SJSA1 (cell line): ENCODE measurements around the gene SLC22A17. TPM values are rescaled to one million over a fixed set of nuclear protein-coding genes. Genes with fewer than 3 reads are reported as not detected.
"Not testable (repeated sequence)": the region's sequence is repeated elsewhere in the genome, so short reads cannot be mapped to it uniquely, and the experiment has no call there.

Source experiments
- DNase-seq, 2 experiments: peaks; one replicate each; pipeline ENCODE4 v3.0.0-alpha.2; 2015 to 2020; ENCODE audit warnings: low spot score in 2 of 2, low read depth in 1 of 2
- H3K27ac ChIP-seq: fragments of 250-450 bp; sonication (Bioruptor Pico); 2 replicates; pipeline ENCODE4 v1.5.1; 2020; ENCODE audit warnings: mild to moderate bottlenecking, moderate library complexity
- H3K27me3 ChIP-seq: fragments of 250-450 bp; sonication (Bioruptor Pico); replicated peaks from 2 replicates; pipeline ENCODE4 v1.5.1; 2020; ENCODE audit warnings: mild to moderate bottlenecking, moderate library complexity
- H3K36me3 ChIP-seq: fragments of 250-450 bp; sonication (Bioruptor Pico); 2 replicates; pipeline ENCODE4 v1.5.1; 2020; ENCODE audit warnings: mild to moderate bottlenecking
- H3K4me1 ChIP-seq: fragments of 250-450 bp; sonication (Bioruptor Pico); replicated peaks from 2 replicates; pipeline ENCODE4 v1.6.1; 2021; ENCODE audit warnings: mild to moderate bottlenecking
- H3K4me3 ChIP-seq: fragments of 250-450 bp; sonication (Bioruptor Pico); 2 replicates; pipeline ENCODE4 v1.5.1; 2020; ENCODE audit warnings: mild to moderate bottlenecking
- H3K9me3 ChIP-seq: fragments of 250-450 bp; sonication (Bioruptor Pico); replicated peaks from 2 replicates; pipeline ENCODE4 v1.5.1; 2020; ENCODE audit warnings: mild to moderate bottlenecking
- total RNA-seq: library from RNA; depleted of rRNA; stranded (reverse); fragments of >200 nt; shearing (Covaris generic); gene quantifications from 2 replicates; pipeline ENCODE4 v1.2.3, GENCODE V29; 2014; rRNA removed

The SLC22A17 gene
- 1.7 and 3.2 TPM in 2 replicates for total RNA-seq

- Histone ChIP-seq H3K36me3 (no peaks in the 10 kb centered on the region), H3K4me1 (peaks cover 11% of the 10 kb centered on the region), H3K9me3 (no peaks in the 10 kb centered on the region), H3K4me3 (peak within 1 kb of the TSS; percentile 33), H3K27me3 (peaks cover 50% of the 10 kb centered on the region), H3K27ac (no peak within 1 kb of the TSS)
- peak; percentile 21 to 63 for DNase-seq
Measured at GRCh38 chr14:23352506-23353432, at the start of gene SLC22A17. Gene SLC22A17 (minus strand): TSS chr14:23352887.

GRCh38 chr14:23401291-23401690, 48.6 kb upstream of the SLC22A17 start:
- Histone ChIP-seq H3K9me3 (no peaks in the 10 kb centered on the region), H3K4me1 (no peaks in the 10 kb centered on the region), H3K27me3 (peaks cover 16% of the 10 kb centered on the region), H3K27ac (no peak overlapping the region), H3K36me3 (no peaks in the 10 kb centered on the region), H3K4me3 (no peak overlapping the region)
- DNase-seq = no peak

- not testable (repeated sequence) for H3K36me3 ChIP-seq, DNase-seq
Measured at GRCh38 chr14:23400496-23401149, 47.9 kb upstream of the SLC22A17 start.

GRCh38 chr14:23399591-23399990, 46.9 kb upstream of the SLC22A17 start:
- Histone ChIP-seq H3K27ac (no peak overlapping the region), H3K4me3 (no peak overlapping the region), H3K4me1 (no peaks in the 10 kb centered on the region), H3K36me3 (no peaks in the 10 kb centered on the region), H3K27me3 (peaks cover 20% of the 10 kb centered on the region), H3K9me3 (no peaks in the 10 kb centered on the region)
- DNase-seq = no peak

More at GRCh38 chr14:23400496-23401149, 47.9 kb upstream of the SLC22A17 start:
- H3K9me3 ChIP-seq, H3K27ac ChIP-seq, H3K4me3 ChIP-seq, H3K4me1 ChIP-seq: not testable (repeated sequence)
- H3K27me3 ChIP-seq = peaks cover 16% of the 10 kb centered on the region

- Histone ChIP-seq H3K4me3 (no peak overlapping the region), H3K27me3 (peaks cover 20% of the 10 kb centered on the region), H3K4me1 (no peaks in the 10 kb centered on the region), H3K36me3 (no peaks in the 10 kb centered on the region), H3K9me3 (no peaks in the 10 kb centered on the region), H3K27ac (no peak overlapping the region)
- DNase-seq = no peak
Measured at GRCh38 chr14:23399136-23399535, 46.4 kb upstream of the SLC22A17 start.

GRCh38 chr14:23398348-23398747, 45.7 kb upstream of the SLC22A17 start:
- DNase-seq = no peak
- H3K36me3 ChIP-seq = no peaks in the 10 kb centered on the region
- no peak overlapping the region for H3K27ac ChIP-seq
- H3K27me3 ChIP-seq = peaks cover 14% of the 10 kb centered on the region
- no peaks in the 10 kb centered on the region for H3K9me3 ChIP-seq
- no peak overlapping the region for H3K4me3 ChIP-seq
- H3K4me1 ChIP-seq = no peaks in the 10 kb centered on the region

GRCh38 chr14:23396781-23397407, 44.2 kb upstream of the SLC22A17 start:
- H3K4me3 ChIP-seq = no peak overlapping the region
- H3K4me1 ChIP-seq = no peaks in the 10 kb centered on the region
- peaks cover 14% of the 10 kb centered on the region; the same call in 1 of the 2 replicates for H3K27me3 ChIP-seq

GRCh38 chr14:23396126-23396525, 43.4 kb upstream of the SLC22A17 start:
- Histone ChIP-seq H3K9me3 (no peaks in the 10 kb centered on the region), H3K36me3 (no peaks in the 10 kb centered on the region), H3K27ac (no peak overlapping the region), H3K4me3 (no peak overlapping the region), H3K4me1 (no peaks in the 10 kb centered on the region), H3K27me3 (peaks cover 14% of the 10 kb centered on the region; the same call in 1 of the 2 replicates)
- DNase-seq = no peak

More at GRCh38 chr14:23396781-23397407, 44.2 kb upstream of the SLC22A17 start:
- Histone ChIP-seq H3K27ac (no peak overlapping the region), H3K36me3 (no peaks in the 10 kb centered on the region), H3K9me3 (no peaks in the 10 kb centered on the region)
- no peak for DNase-seq

- H3K4me1 ChIP-seq = no peaks in the 10 kb centered on the region
- no peak overlapping the region for H3K27ac ChIP-seq
- no peaks in the 10 kb centered on the region for H3K36me3 ChIP-seq
Measured at GRCh38 chr14:23392613-23393012, 39.9 kb upstream of the SLC22A17 start.

GRCh38 chr14:23389871-23390270, 37.2 kb upstream of the SLC22A17 start:
- DNase-seq, H3K4me1 ChIP-seq, H3K4me3 ChIP-seq, H3K9me3 ChIP-seq, H3K27me3 ChIP-seq, H3K36me3 ChIP-seq, H3K27ac ChIP-seq: not testable (repeated sequence)

More at GRCh38 chr14:23392613-23393012, 39.9 kb upstream of the SLC22A17 start:
- H3K27me3 ChIP-seq = peaks cover 14% of the 10 kb centered on the region
- DNase-seq = no peak
- H3K4me3 ChIP-seq = no peak overlapping the region
- no peaks in the 10 kb centered on the region for H3K9me3 ChIP-seq

- H3K27me3 ChIP-seq = peaks cover 3% of the 10 kb centered on the region
- H3K27ac ChIP-seq = no peak overlapping the region
- no peaks in the 10 kb centered on the region for H3K9me3 ChIP-seq
- DNase-seq = no peak
- H3K4me1 ChIP-seq = no peaks in the 10 kb centered on the region
- H3K36me3 ChIP-seq = no peaks in the 10 kb centered on the region
- no peak overlapping the region for H3K4me3 ChIP-seq
Measured at GRCh38 chr14:23389396-23389795, 36.7 kb upstream of the SLC22A17 start.

GRCh38 chr14:23388996-23389395, 36.3 kb upstream of the SLC22A17 start:
- Histone ChIP-seq H3K36me3 (no peaks in the 10 kb centered on the region), H3K4me1 (no peaks in the 10 kb centered on the region), H3K9me3 (no peaks in the 10 kb centered on the region), H3K27me3 (no peaks in the 10 kb centered on the region; the same call in none of the 2 replicates), H3K4me3 (no peak overlapping the region), H3K27ac (no peak overlapping the region)
- no peak for DNase-seq

GRCh38 chr14:23387916-23388882, 35.5 kb upstream of the SLC22A17 start:
- Histone ChIP-seq H3K4me3 (no peak overlapping the region), H3K9me3 (no peaks in the 10 kb centered on the region), H3K36me3 (no peaks in the 10 kb centered on the region), H3K27me3 (no peaks in the 10 kb centered on the region; the same call in none of the 2 replicates), H3K4me1 (no peaks in the 10 kb centered on the region), H3K27ac (no peak overlapping the region)
- DNase-seq = no peak
